SK-N-MC (cell line): ENCODE results near the gene KCNJ6.

Experiments used
- EZH2 ChIP-seq: fragments of 200-600 bp; sonication (generic); IDR thresholded peaks from one replicate; pipeline ENCODE4 v1.6.1; 2017; ENCODE audit warnings: antibody characterized with exemption
- POLR2AphosphoS5 ChIP-seq: IDR thresholded peaks from 2 replicates; pipeline ENCODE4 v1.6.1; 2012; ENCODE audit warnings: mild to moderate bottlenecking, low read depth, low read length, borderline replicate concordance

- TF ChIP-seq POLR2AphosphoS5 (no peak), EZH2 (no peak)
These were observed 296.7 kb downstream of the KCNJ6 start for GRCh38 chr21:37619464-37619974.
